AG09319 (cell line): ENCODE data around the gene KLK10.

Source experiments
- DNase-seq: peaks from one replicate; pipeline ENCODE4 v3.0.0-alpha.2; 2010; ENCODE audit warnings: low read depth; ENCODE audit errors: extremely low read depth
- CTCF ChIP-seq: IDR thresholded peaks from 2 replicates; pipeline ENCODE4 v1.5.1; 2011; ENCODE audit warnings: low read depth, mild to moderate bottlenecking, inconsistent platforms, low read length, moderate library complexity

Gene KLK10

GRCh38 chr19:51018745-51019543, 565 bp downstream of the KLK10 start:
- TF ChIP-seq CTCF = no peak
- DNase-seq = no peak

GRCh38 chr19:51016798-51017683, 2.5 kb downstream of the KLK10 start:
- no peak for DNase-seq
- peak; percentile 8; the same call in 1 of the 2 replicates for TF ChIP-seq CTCF

DNA sequence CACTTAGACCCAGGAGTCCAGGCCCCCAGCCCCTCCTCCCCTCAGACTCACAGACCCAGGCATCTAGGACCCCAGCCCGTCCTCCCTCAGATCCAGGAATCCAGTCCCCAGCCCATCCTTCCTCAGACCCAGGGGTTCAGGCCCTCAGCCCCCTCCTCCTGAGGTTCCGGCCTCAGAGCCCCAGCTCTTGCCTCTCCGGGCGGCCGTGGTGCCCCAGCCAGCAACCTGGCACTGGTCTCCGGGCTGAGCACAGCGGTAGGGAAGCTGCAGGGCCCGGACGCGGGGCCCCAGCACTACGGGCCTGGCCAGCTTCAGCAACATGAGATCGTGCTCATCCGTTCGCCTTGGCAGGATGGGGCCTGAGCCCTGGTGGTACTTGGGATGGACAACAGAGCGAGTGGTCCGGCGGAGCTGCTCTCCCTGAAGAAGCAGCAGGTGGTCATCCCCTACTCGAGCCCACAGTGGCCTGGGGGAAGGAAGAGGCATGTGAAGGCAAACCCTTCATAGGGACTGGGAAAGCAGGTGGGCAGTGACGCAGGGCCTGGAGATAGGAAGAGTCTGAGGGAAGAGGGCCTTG, 3.7 kb downstream of the KLK10 start:
- DNase-seq = no peak
- TF ChIP-seq CTCF = no peak

DNA sequence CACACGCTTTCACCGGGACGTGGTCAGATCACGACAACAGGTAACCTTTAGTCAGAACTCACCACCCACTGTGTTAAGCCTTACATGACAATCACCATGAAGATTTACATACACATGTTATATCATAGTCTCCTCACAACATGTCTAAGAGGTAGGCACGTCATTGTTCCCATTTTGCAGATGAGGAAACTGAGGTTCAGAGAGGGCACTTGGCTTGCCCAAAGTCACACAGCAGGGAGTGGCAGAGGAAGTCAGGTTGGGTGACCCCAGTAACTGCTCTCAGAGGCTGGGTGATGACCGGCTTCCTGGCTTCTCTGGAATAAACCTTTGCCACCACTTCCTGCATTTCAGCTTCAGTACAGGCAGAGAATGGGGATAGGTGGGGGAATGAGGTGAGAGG, 5.3 kb downstream of the KLK10 start:
- DNase-seq = no peak
- no peak for TF ChIP-seq CTCF

- TF ChIP-seq CTCF = no peak
- no peak for DNase-seq
Observed at GRCh38 chr19:51012661-51013190, 6.8 kb downstream of the KLK10 start.

DNA sequence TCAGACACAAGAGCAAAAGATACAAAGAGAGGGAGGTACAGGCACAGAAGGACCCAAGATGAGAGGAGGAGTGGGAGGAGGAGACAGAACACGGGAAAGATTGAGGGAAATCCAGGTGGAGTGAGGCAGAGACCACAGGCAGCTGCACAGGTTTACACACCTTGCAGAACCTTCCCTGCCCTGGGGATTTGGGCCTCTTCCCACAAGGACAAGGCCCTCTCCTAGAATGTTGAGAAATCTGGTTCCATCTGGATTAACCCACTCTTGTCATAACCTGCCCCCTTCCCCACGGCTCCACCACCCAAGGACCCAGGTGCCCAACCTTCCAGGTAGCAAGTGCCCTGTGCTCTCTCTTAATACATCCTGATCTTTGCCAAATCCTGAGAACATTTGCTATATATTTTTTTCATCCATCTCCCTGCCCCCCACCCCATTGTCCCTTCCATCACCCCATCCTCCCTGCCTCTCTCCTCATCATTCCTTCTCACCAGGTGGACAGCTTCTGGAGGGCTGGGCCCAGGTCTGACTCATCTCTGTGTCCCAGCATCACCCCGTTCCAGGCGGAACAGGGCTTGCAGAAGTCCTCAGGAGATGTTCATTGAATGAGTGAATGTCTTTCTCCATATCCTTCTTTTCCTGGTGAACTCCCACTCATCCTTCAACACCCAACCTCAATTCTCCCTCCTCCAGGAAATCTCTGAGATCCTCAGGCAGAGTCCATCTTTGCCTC, 9.3 kb downstream of the KLK10 start:
- DNase-seq = no peak
- TF ChIP-seq CTCF = no peak
